ENCODE measurements around the gene CD1D.
"Not testable (repeated sequence)": the region's sequence is repeated elsewhere in the genome, so short reads cannot be mapped to it uniquely, and the experiment has no call there.

CD1D gene

DNA sequence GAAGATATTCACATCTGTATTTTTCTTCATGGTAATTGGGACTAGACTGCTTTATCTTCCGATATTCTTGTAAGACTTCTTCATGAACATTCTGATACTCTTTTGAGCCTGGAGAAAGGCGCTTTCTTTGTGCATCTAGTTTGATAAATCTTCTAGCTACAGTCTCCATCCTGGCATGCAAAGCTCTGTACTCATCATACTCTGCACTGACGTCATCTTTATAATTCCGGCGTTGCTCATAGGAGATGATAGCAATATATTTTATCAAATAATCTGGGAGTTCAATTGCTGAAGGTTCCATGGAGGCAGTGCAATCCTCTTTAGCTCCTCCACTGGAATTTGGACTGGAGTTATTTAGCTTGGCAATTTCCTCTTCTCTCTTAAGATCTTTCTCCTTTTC lies 4.8 kb upstream of the CD1D start:
- H3K9me3 ChIP-seq (ENCODE audit: control insufficient read depth in 2 of 2, low read length in 2 of 2); H3K4me3 ChIP-seq (ENCODE audit: low read length in 2 of 2); H3K27me3 ChIP-seq (ENCODE audit: control insufficient read depth in 2 of 2, insufficient read depth in 2 of 2, low read length in 2 of 2); H3K27ac ChIP-seq (ENCODE audit: low read depth in 2 of 2, low read length in 2 of 2); H3K36me3 ChIP-seq (ENCODE audit: control insufficient read depth in 2 of 2, insufficient read depth in 2 of 2, low read length in 2 of 2); H3K9ac ChIP-seq (ENCODE audit: low read depth in 1 of 2, low read length in 2 of 2): not testable (repeated sequence)
- peaks cover 13 to 14% of the 10 kb centered on the region in 2 donors for H3K4me1 ChIP-seq (ENCODE audit: control insufficient read depth in 2 of 2, insufficient read depth in 2 of 2, low read length in 2 of 2)

GRCh38 chr1:158176399-158176798 lies 4.3 kb upstream of the CD1D start:
- no peaks in the 10 kb centered on the region for H3K36me3 ChIP-seq (ENCODE audit: control insufficient read depth in 2 of 2, insufficient read depth in 2 of 2, low read length in 2 of 2)
- no peak overlapping the region for H3K27ac ChIP-seq (ENCODE audit: low read depth in 2 of 2, low read length in 2 of 2)
- H3K4me3 ChIP-seq (ENCODE audit: low read length in 2 of 2), result no peak overlapping the region
- no peaks in the 10 kb centered on the region for H3K9me3 ChIP-seq (ENCODE audit: control insufficient read depth in 2 of 2, low read length in 2 of 2)
- H3K27me3 ChIP-seq (ENCODE audit: control insufficient read depth in 2 of 2, insufficient read depth in 2 of 2, low read length in 2 of 2), result peaks cover 3 to 4% of the 10 kb centered on the region in 2 donors
- peaks cover 17% of the 10 kb centered on the region in 2 donors for H3K4me1 ChIP-seq (ENCODE audit: control insufficient read depth in 2 of 2, insufficient read depth in 2 of 2, low read length in 2 of 2)
- no peak overlapping the region for H3K9ac ChIP-seq (ENCODE audit: low read depth in 1 of 2, low read length in 2 of 2)

- not testable (repeated sequence) for H3K36me3 ChIP-seq (ENCODE audit: control insufficient read depth in 2 of 2, insufficient read depth in 2 of 2, low read length in 2 of 2); H3K9me3 ChIP-seq (ENCODE audit: control insufficient read depth in 2 of 2, low read length in 2 of 2); H3K27me3 ChIP-seq (ENCODE audit: control insufficient read depth in 2 of 2, insufficient read depth in 2 of 2, low read length in 2 of 2); H3K9ac ChIP-seq (ENCODE audit: low read depth in 1 of 2, low read length in 2 of 2)
- Histone ChIP-seq H3K27ac (ENCODE audit: low read depth in 2 of 2, low read length in 2 of 2) (peak overlapping the region in 1 of 2 donors; percentile 13), H3K4me1 (ENCODE audit: control insufficient read depth in 2 of 2, insufficient read depth in 2 of 2, low read length in 2 of 2) (peaks cover 17 to 19% of the 10 kb centered on the region in 2 donors), H3K4me3 (ENCODE audit: low read length in 2 of 2) (peak overlapping the region; percentile 45 to 80)
Measured at GRCh38 chr1:158176849-158177699, 3.6 kb upstream of the CD1D start.

- Histone ChIP-seq H3K9me3 (ENCODE audit: control insufficient read depth in 2 of 2, low read length in 2 of 2) (no peaks in the 10 kb centered on the region), H3K27ac (ENCODE audit: low read depth in 2 of 2, low read length in 2 of 2) (peak overlapping the region; percentile 70 to 74), H3K27me3 (ENCODE audit: control insufficient read depth in 2 of 2, insufficient read depth in 2 of 2, low read length in 2 of 2) (peaks cover 4 to 5% of the 10 kb centered on the region in 2 donors), H3K36me3 (ENCODE audit: control insufficient read depth in 2 of 2, insufficient read depth in 2 of 2, low read length in 2 of 2) (no peaks in the 10 kb centered on the region), H3K9ac (ENCODE audit: low read depth in 1 of 2, low read length in 2 of 2) (no peak overlapping the region), H3K4me1 (ENCODE audit: control insufficient read depth in 2 of 2, insufficient read depth in 2 of 2, low read length in 2 of 2) (peaks cover 17 to 19% of the 10 kb centered on the region in 2 donors), H3K4me3 (ENCODE audit: low read length in 2 of 2) (peak overlapping the region; percentile 54 to 80)
Measured at GRCh38 chr1:158177700-158178450, 2.8 kb upstream of the CD1D start.

GRCh38 chr1:158179301-158180041 lies 1.2 kb upstream of the CD1D start:
- H3K4me3 ChIP-seq (ENCODE audit: low read length in 2 of 2), result peak overlapping the region in 1 of 2 donors; percentile 29
- H3K36me3 ChIP-seq (ENCODE audit: control insufficient read depth in 2 of 2, insufficient read depth in 2 of 2, low read length in 2 of 2), result peaks cover 0 to 2% of the 10 kb centered on the region in 2 donors
- H3K27me3 ChIP-seq (ENCODE audit: control insufficient read depth in 2 of 2, insufficient read depth in 2 of 2, low read length in 2 of 2), result peaks cover 4 to 5% of the 10 kb centered on the region in 2 donors
- H3K9ac ChIP-seq (ENCODE audit: low read depth in 1 of 2, low read length in 2 of 2), result no peak overlapping the region
- H3K27ac ChIP-seq (ENCODE audit: low read depth in 2 of 2, low read length in 2 of 2), result peak overlapping the region in 1 of 2 donors; percentile 5
- no peaks in the 10 kb centered on the region for H3K9me3 ChIP-seq (ENCODE audit: control insufficient read depth in 2 of 2, low read length in 2 of 2)
- peaks cover 17 to 19% of the 10 kb centered on the region in 2 donors for H3K4me1 ChIP-seq (ENCODE audit: control insufficient read depth in 2 of 2, insufficient read depth in 2 of 2, low read length in 2 of 2)

DNA sequence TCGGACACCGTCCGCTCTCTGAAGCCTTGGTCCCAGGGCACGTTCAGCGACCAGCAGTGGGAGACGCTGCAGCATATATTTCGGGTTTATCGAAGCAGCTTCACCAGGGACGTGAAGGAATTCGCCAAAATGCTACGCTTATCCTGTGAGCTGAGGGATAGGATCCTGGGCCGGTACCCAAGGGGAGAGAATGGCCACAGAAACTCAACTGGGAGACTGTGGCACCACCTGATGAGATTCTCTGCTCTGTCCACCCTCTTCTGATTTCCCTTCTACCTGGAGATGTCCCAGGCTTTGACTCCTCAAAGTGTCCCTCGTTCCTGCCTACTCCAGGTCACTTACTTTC lies 855 bp downstream of the CD1D start:
- peaks cover 4 to 5% of the 10 kb centered on the region in 2 donors for H3K27me3 ChIP-seq (ENCODE audit: control insufficient read depth in 2 of 2, insufficient read depth in 2 of 2, low read length in 2 of 2)
- no peaks in the 10 kb centered on the region for H3K9me3 ChIP-seq (ENCODE audit: control insufficient read depth in 2 of 2, low read length in 2 of 2)
- peak overlapping the region in 1 of 2 donors; percentile 40 for H3K27ac ChIP-seq (ENCODE audit: low read depth in 2 of 2, low read length in 2 of 2)
- peak overlapping the region; percentile 47 to 59 for H3K9ac ChIP-seq (ENCODE audit: low read depth in 1 of 2, low read length in 2 of 2)
- peak overlapping the region; percentile 62 to 78 for H3K4me3 ChIP-seq (ENCODE audit: low read length in 2 of 2)
- peaks cover 17 to 19% of the 10 kb centered on the region in 2 donors for H3K4me1 ChIP-seq (ENCODE audit: control insufficient read depth in 2 of 2, insufficient read depth in 2 of 2, low read length in 2 of 2)
- H3K36me3 ChIP-seq (ENCODE audit: control insufficient read depth in 2 of 2, insufficient read depth in 2 of 2, low read length in 2 of 2), result peaks cover 0 to 2% of the 10 kb centered on the region in 2 donors

- no peak overlapping the region for H3K27ac ChIP-seq (ENCODE audit: low read depth in 2 of 2, low read length in 2 of 2)
- H3K9me3 ChIP-seq (ENCODE audit: control insufficient read depth in 2 of 2, low read length in 2 of 2), result no peaks in the 10 kb centered on the region
- H3K4me3 ChIP-seq (ENCODE audit: low read length in 2 of 2), result no peak overlapping the region
- H3K36me3 ChIP-seq (ENCODE audit: control insufficient read depth in 2 of 2, insufficient read depth in 2 of 2, low read length in 2 of 2), result peaks cover 0 to 2% of the 10 kb centered on the region in 2 donors
- peaks cover 3 to 5% of the 10 kb centered on the region in 2 donors for H3K27me3 ChIP-seq (ENCODE audit: control insufficient read depth in 2 of 2, insufficient read depth in 2 of 2, low read length in 2 of 2)
- peaks cover 4 to 5% of the 10 kb centered on the region in 2 donors for H3K4me1 ChIP-seq (ENCODE audit: control insufficient read depth in 2 of 2, insufficient read depth in 2 of 2, low read length in 2 of 2)
- H3K9ac ChIP-seq (ENCODE audit: low read depth in 1 of 2, low read length in 2 of 2), result no peak overlapping the region
Measured at GRCh38 chr1:158185770-158186169, 5.1 kb downstream of the CD1D start.

DNA sequence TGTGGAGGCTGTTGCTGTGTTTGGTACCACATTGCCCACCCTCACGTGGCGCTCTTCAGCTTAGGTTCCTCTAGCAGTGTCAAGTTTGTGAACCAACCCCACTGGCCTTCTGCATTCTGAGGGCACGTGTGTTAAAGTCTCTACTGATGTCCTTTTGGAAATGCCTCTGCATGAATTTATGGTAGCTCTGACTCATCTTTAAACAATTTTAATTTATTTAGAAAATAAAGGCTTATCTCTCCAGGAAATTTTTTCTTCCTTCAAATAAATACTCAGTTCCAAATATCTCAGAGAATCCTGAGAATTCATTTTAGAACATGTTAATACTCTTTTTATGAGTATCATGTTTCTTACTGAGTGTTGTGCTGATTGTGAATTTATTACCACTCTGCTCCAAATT lies 5.5 kb downstream of the CD1D start:
- no peak overlapping the region for H3K4me3 ChIP-seq (ENCODE audit: low read length in 2 of 2)
- no peak overlapping the region for H3K9ac ChIP-seq (ENCODE audit: low read depth in 1 of 2, low read length in 2 of 2)
- H3K36me3 ChIP-seq (ENCODE audit: control insufficient read depth in 2 of 2, insufficient read depth in 2 of 2, low read length in 2 of 2), result peaks cover 0 to 2% of the 10 kb centered on the region in 2 donors
- no peak overlapping the region for H3K27ac ChIP-seq (ENCODE audit: low read depth in 2 of 2, low read length in 2 of 2)
- peaks cover 2 to 4% of the 10 kb centered on the region in 2 donors for H3K4me1 ChIP-seq (ENCODE audit: control insufficient read depth in 2 of 2, insufficient read depth in 2 of 2, low read length in 2 of 2)
- no peaks in the 10 kb centered on the region for H3K9me3 ChIP-seq (ENCODE audit: control insufficient read depth in 2 of 2, low read length in 2 of 2)
- H3K27me3 ChIP-seq (ENCODE audit: control insufficient read depth in 2 of 2, insufficient read depth in 2 of 2, low read length in 2 of 2), result peaks cover 3 to 4% of the 10 kb centered on the region in 2 donors

DNA sequence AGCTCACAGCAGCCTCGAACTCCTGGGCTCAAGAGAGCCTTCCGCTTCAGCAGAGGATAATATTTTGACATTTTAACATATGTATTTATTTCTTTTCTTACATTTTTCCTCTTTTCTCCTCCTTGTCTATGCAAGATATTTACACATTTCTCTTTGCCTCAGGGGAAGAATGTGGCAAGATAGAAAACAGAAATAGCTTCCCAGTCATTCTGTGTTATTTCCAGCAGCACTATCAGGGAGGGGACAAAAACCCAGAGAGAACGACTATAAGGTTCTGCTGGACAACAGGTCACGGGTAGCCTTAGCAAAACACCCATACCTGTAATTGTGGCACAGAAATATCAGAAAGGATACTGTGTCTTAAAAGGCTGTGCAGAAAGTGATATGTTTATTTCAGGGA lies 7.9 kb downstream of the CD1D start:
- Histone ChIP-seq H3K4me3 (ENCODE audit: low read length in 2 of 2) (no peak overlapping the region), H3K9me3 (ENCODE audit: control insufficient read depth in 2 of 2, low read length in 2 of 2) (no peaks in the 10 kb centered on the region), H3K9ac (ENCODE audit: low read depth in 1 of 2, low read length in 2 of 2) (no peak overlapping the region), H3K27ac (ENCODE audit: low read depth in 2 of 2, low read length in 2 of 2) (no peak overlapping the region), H3K36me3 (ENCODE audit: control insufficient read depth in 2 of 2, insufficient read depth in 2 of 2, low read length in 2 of 2) (peaks cover 0 to 1% of the 10 kb centered on the region in 2 donors), H3K27me3 (ENCODE audit: control insufficient read depth in 2 of 2, insufficient read depth in 2 of 2, low read length in 2 of 2) (peaks cover 0 to 4% of the 10 kb centered on the region in 2 donors), H3K4me1 (ENCODE audit: control insufficient read depth in 2 of 2, insufficient read depth in 2 of 2, low read length in 2 of 2) (no peaks in the 10 kb centered on the region)

Measured in mucosa of rectum (tissue), 2 donors.